IMR-90 (cell line): ENCODE results near the gene ITGAE. TPM values are rescaled to one million over a fixed set of nuclear protein-coding genes. Genes with fewer than 3 reads are reported as not detected.

ENCODE experiments used
- ATAC-seq: fragments of 200-7000 bp; cut with Tn5 transposase; 2 replicates; pipeline ENCODE4 v1.9.1; 2020; ENCODE audit warnings: low read depth, mild to moderate bottlenecking, moderate library complexity
- BruUV-seq: library from RNA; stranded (reverse); fragments of 400-500 nt; replicated peaks from 2 replicates; lab custom pipeline; 2021; lab: Mats Ljungman, UMichigan
- CTCF ChIA-PET: fragments of 300-600 bp; formaldehyde crosslinking; extraction: SDS; loops from one replicate; lab custom pipeline; 2021; ENCODE audit warnings: antibody characterized with exemption; lab: Yijun Ruan, JAX
- POLR2A ChIA-PET: fragments of 300-600 bp; sonication (Branson Sonifier 250); formaldehyde crosslinking; loops from one replicate; lab custom pipeline; 2022; ENCODE audit warnings: antibody characterized with exemption; ENCODE audit not compliant: unreplicated experiment; lab: Charles Lee
- DNase-seq: peaks from one replicate; pipeline ENCODE4 v3.0.0; 2013
- H2AFZ ChIP-seq: replicated peaks from 2 replicates; pipeline ENCODE3; 2013; ENCODE audit warnings: low read length, mild to moderate bottlenecking; ENCODE audit not compliant: poor library complexity
- H2AK5ac ChIP-seq: 2 replicates; pipeline ENCODE4 v1.6.1; 2013; ENCODE audit warnings: low read depth, low read length, inconsistent platforms
- H2AK9ac ChIP-seq: replicated peaks from 2 replicates; pipeline ENCODE3; 2013; ENCODE audit warnings: mild to moderate bottlenecking, low read depth, low read length, moderate library complexity; ENCODE audit not compliant: poor library complexity
- H2BK120ac ChIP-seq: 2 replicates; pipeline ENCODE4 v1.6.1; 2013; ENCODE audit warnings: low read depth, low read length, inconsistent platforms
- H2BK15ac ChIP-seq: 3 replicates; pipeline ENCODE4 v1.6.1; 2013; ENCODE audit warnings: low read depth, low read length, inconsistent platforms
- H2BK20ac ChIP-seq: 2 replicates; pipeline ENCODE4 v1.6.1; 2013; ENCODE audit warnings: low read depth, mild to moderate bottlenecking, inconsistent platforms, low read length, moderate library complexity
- H2BK5ac ChIP-seq: 2 replicates; pipeline ENCODE4 v1.6.1; 2013; ENCODE audit warnings: mild to moderate bottlenecking, low read depth, low read length, inconsistent platforms; ENCODE audit not compliant: poor library complexity, severe bottlenecking
- H3K14ac ChIP-seq: replicated peaks from 2 replicates; pipeline ENCODE4 v1.6.1; 2013; ENCODE audit warnings: low read depth, low read length, inconsistent platforms
- H3K18ac ChIP-seq: 2 replicates; pipeline ENCODE4 v1.6.1; 2013; ENCODE audit warnings: low read depth, low read length, control low read depth
- H3K23ac ChIP-seq: 2 replicates; pipeline ENCODE4 v1.6.1; 2013; ENCODE audit warnings: low read depth, low read length, inconsistent platforms
- H3K27ac ChIP-seq: 2 replicates; pipeline ENCODE4 v1.5.1; 2013; ENCODE audit warnings: mild to moderate bottlenecking, control low read depth, low read length; ENCODE audit not compliant: insufficient read depth
- H3K27me3 ChIP-seq: 2 replicates; pipeline ENCODE4 v1.6.1; 2013; ENCODE audit warnings: low read length; ENCODE audit not compliant: control insufficient read depth, insufficient read depth
- H3K36me3 ChIP-seq: 2 replicates; pipeline ENCODE4 v1.6.1; 2013; ENCODE audit warnings: low read length, mixed read lengths; ENCODE audit not compliant: control insufficient read depth, insufficient read depth
- H3K4ac ChIP-seq: 2 replicates; pipeline ENCODE4 v1.6.1; 2013; ENCODE audit warnings: low read depth, low read length, inconsistent platforms
- H3K4me1 ChIP-seq: 2 replicates; pipeline ENCODE4 v1.6.1; 2013; ENCODE audit warnings: low read length, mixed read lengths; ENCODE audit not compliant: control insufficient read depth, insufficient read depth
- H3K4me2 ChIP-seq: 2 replicates; pipeline ENCODE4 v1.6.1; 2013; ENCODE audit warnings: low read depth, mild to moderate bottlenecking, control low read depth, low read length, moderate library complexity
- H3K4me3 ChIP-seq: 2 replicates; pipeline ENCODE4 v1.5.1; 2013; ENCODE audit warnings: low read depth, mild to moderate bottlenecking, control low read depth, low read length, moderate library complexity; ENCODE audit not compliant: insufficient read depth
- H3K56ac ChIP-seq: 2 replicates; pipeline ENCODE4 v1.6.1; 2013; ENCODE audit warnings: low read length, inconsistent platforms; ENCODE audit not compliant: insufficient read depth; ENCODE audit errors: extremely low read depth
- H3K79me1 ChIP-seq, 2 experiments: 2 replicates each; pipeline ENCODE4 v1.6.1; 2013; ENCODE audit warnings: low read length in 2 of 2, inconsistent platforms in 1 of 2, low read depth in 1 of 2
- H3K9ac ChIP-seq: 2 replicates; pipeline ENCODE4 v1.6.1; 2013; ENCODE audit warnings: low read depth, low read length, control low read depth
- H3K9me1 ChIP-seq: 2 replicates; pipeline ENCODE4 v1.6.1; 2013; ENCODE audit warnings: low read length, inconsistent platforms; ENCODE audit not compliant: insufficient read depth
- H3K9me3 ChIP-seq: 2 replicates; pipeline ENCODE4 v1.6.1; 2013; ENCODE audit warnings: low read length; ENCODE audit not compliant: control insufficient read depth, insufficient read depth
- H4K20me1 ChIP-seq: 2 replicates; pipeline ENCODE4 v1.6.1; 2013; ENCODE audit warnings: low read length, inconsistent platforms; ENCODE audit not compliant: insufficient read depth
- H4K5ac ChIP-seq: 2 replicates; pipeline ENCODE4 v1.6.1; 2013; ENCODE audit warnings: mild to moderate bottlenecking, low read depth, low read length, control low read depth
- H4K8ac ChIP-seq, 2 experiments: 2 replicates each; pipeline ENCODE4 v1.6.1; 2013; ENCODE audit warnings: low read depth in 2 of 2, low read length in 2 of 2, control low read depth in 1 of 2, inconsistent platforms in 1 of 2
- H4K91ac ChIP-seq: 2 replicates; pipeline ENCODE4 v1.6.1; 2013; ENCODE audit warnings: low read depth, low read length, inconsistent platforms; ENCODE audit not compliant: insufficient read depth
- BHLHE40 ChIP-seq: fragments of 150-350 bp; IDR thresholded peaks from 2 replicates; pipeline ENCODE4 v1.6.1; 2016; ENCODE audit warnings: mild to moderate bottlenecking, low read depth, low read length
- CEBPB ChIP-seq: IDR thresholded peaks from 2 replicates; pipeline ENCODE4 v1.6.1; 2012; ENCODE audit warnings: low read depth, low read length, improper control_type of control experiment
- CHD1 ChIP-seq: IDR thresholded peaks from 2 replicates; pipeline ENCODE4 v1.6.1; 2012; ENCODE audit warnings: low read depth, low read length, improper control_type of control experiment
- CTCF ChIP-seq: conservative IDR thresholded peaks from 2 replicates; pipeline ENCODE4 v1.5.1; 2012; ENCODE audit warnings: mild to moderate bottlenecking, low read depth, low read length, improper control_type of control experiment
- ELK1 ChIP-seq: fragments of 150-350 bp; IDR thresholded peaks from 2 replicates; pipeline ENCODE4 v1.6.1; 2016; ENCODE audit warnings: low read depth, mild to moderate bottlenecking, low read length, moderate library complexity, borderline replicate concordance
- FOS ChIP-seq: fragments of 150-350 bp; IDR thresholded peaks from 2 replicates; pipeline ENCODE4 v1.6.1; 2016; ENCODE audit warnings: low read depth, low read length
- MAFK ChIP-seq: IDR thresholded peaks from 2 replicates; pipeline ENCODE4 v1.6.1; 2012; ENCODE audit warnings: low read depth, low read length, improper control_type of control experiment
- MAZ ChIP-seq: IDR thresholded peaks from 2 replicates; pipeline ENCODE4 v1.6.1; 2012; ENCODE audit warnings: low read depth, mild to moderate bottlenecking, low read length, improper control_type of control experiment, moderate library complexity, borderline replicate concordance
- MXI1 ChIP-seq: IDR thresholded peaks from 2 replicates; pipeline ENCODE4 v1.6.1; 2012; ENCODE audit warnings: low read depth, mild to moderate bottlenecking, low read length, moderate library complexity, borderline replicate concordance
- NFE2L2 ChIP-seq: fragments of 150-350 bp; IDR thresholded peaks from 2 replicates; pipeline ENCODE4 v1.6.1; 2016; ENCODE audit warnings: low read depth, mild to moderate bottlenecking, low read length
- POLR2A ChIP-seq: IDR thresholded peaks from 2 replicates; pipeline ENCODE4 v1.6.1; 2012; ENCODE audit warnings: mild to moderate bottlenecking, low read depth, low read length
- RAD21 ChIP-seq: IDR thresholded peaks from 2 replicates; pipeline ENCODE4 v1.6.1; 2012; ENCODE audit warnings: low read length, improper control_type of control experiment
- RCOR1 ChIP-seq: IDR thresholded peaks from 2 replicates; pipeline ENCODE4 v1.6.1; 2012; ENCODE audit warnings: mild to moderate bottlenecking, low read length, improper control_type of control experiment; ENCODE audit not compliant: insufficient replicate concordance
- RFX5 ChIP-seq: IDR thresholded peaks from 2 replicates; pipeline ENCODE4 v1.8.0; 2012; ENCODE audit warnings: low read depth, mild to moderate bottlenecking, low read length, moderate library complexity
- SMC3 ChIP-seq: fragments of 150-350 bp; IDR thresholded peaks from 2 replicates; pipeline ENCODE4 v1.6.1; 2016; ENCODE audit warnings: low read depth, mild to moderate bottlenecking, antibody characterized with exemption, low read length, moderate library complexity
- USF2 ChIP-seq: fragments of 150-350 bp; IDR thresholded peaks from 2 replicates; pipeline ENCODE4 v1.6.1; 2017; ENCODE audit warnings: mild to moderate bottlenecking, antibody characterized with exemption, low read length, low read depth
- dilution Hi-C: fragments of 300-500 bp; cut with HindIII; formaldehyde crosslinking; loops from one replicate; pipeline ENCODE4 v1.14.3; 2018; ENCODE audit warnings: low sequenced_read_pairs; ENCODE audit not compliant: unreplicated experiment
- in situ Hi-C: fragments of 300-500 bp; cut with MboI; formaldehyde crosslinking; loops from 3 replicates; pipeline ENCODE4 v1.14.3; 2019; ENCODE audit warnings: low sequenced_read_pairs, inconsistent platforms, mixed read lengths
- intact Hi-C: fragments of 100-400 bp; cut with micrococcal nuclease; formaldehyde crosslinking; loops from 2 replicates; pipeline ENCODE4 v1.10.0; 2022
- polyA plus RNA-seq, 3 experiments: library from polyadenylated mRNA; depleted of rRNA; stranded (reverse); fragments of >200 nt; gene quantifications; 2 replicates each; pipeline ENCODE4 v1.2.3, GENCODE V29; 2012; ENCODE audit warnings: low replicate concordance in 1 of 3
- total RNA-seq: library from RNA; depleted of rRNA; stranded (reverse); fragments of >200 nt; gene quantifications from 2 replicates; pipeline ENCODE4 v1.2.3, GENCODE V29; 2012

ITGAE gene
- total and polyA plus RNA-seq, 2 of the 4 experiments (the other 2 are of a cell fraction) = 54.1 to 60.8 TPM

- Histone ChIP-seq H3K56ac (no peak overlapping the region; the same call in 1 of the 2 replicates), H3K23ac (no peak overlapping the region), H2AK9ac (no peak overlapping the region), H3K27me3 (no peaks in the 10 kb centered on the region), H3K4me3 (no peak overlapping the region), H3K9me1 (peaks cover 7% of the 10 kb centered on the region), H4K8ac (0 out of 4 replicates have a peak overlapping the region, but pooled peaks of 1 of the 2 experiments have one; percentile 35), H2BK5ac (peak overlapping the region; percentile 95), H3K9me3 (no peaks in the 10 kb centered on the region), H2BK120ac (peak overlapping the region; percentile 3), H4K5ac (no peak overlapping the region), H3K4ac (no peak overlapping the region), H3K36me3 (peaks cover 29% of the 10 kb centered on the region), H2BK15ac (no peak overlapping the region), H3K18ac (peak overlapping the region; percentile 57; the same call in 1 of the 2 replicates), H3K9ac (no peak overlapping the region), H3K79me1 (peaks cover 12 to 48% of the 10 kb centered on the region in 2 experiments), H2BK20ac (no peak overlapping the region), H4K91ac (no peak overlapping the region), H4K20me1 (peaks cover 16% of the 10 kb centered on the region), H3K27ac (peak overlapping the region; percentile 69; the same call in 1 of the 2 replicates), H2AK5ac (peak overlapping the region; percentile 81; the same call in 1 of the 2 replicates), H3K4me2 (peak overlapping the region; percentile 44; the same call in 1 of the 2 replicates), H3K14ac (no peak overlapping the region), H2AFZ (no peak overlapping the region), H3K4me1 (peaks cover 18% of the 10 kb centered on the region)
- in situ Hi-C loops = no loop called here
- BruUV-seq = no TSS peak
- ChIA-PET CTCF (interaction anchor here (0.6 to 1.0 kb wide), 2 partner anchors 15 to 18 kb away, joined by 3 read pairs; no protein-coding TSS in a partner anchor), POLR2A (no interaction called here)
- ATAC-seq = peak; percentile 21
- dilution Hi-C loops = no loop called here
- intact Hi-C loops = no loop called here
- no peak for TF ChIP-seq RAD21
- no peak for TF ChIP-seq CHD1
- TF ChIP-seq MAFK = no peak
- no peak for TF ChIP-seq SMC3
- TF ChIP-seq ELK1 = no peak
- TF ChIP-seq FOS = no peak
- no peak for TF ChIP-seq RCOR1
- no peak for TF ChIP-seq MXI1
- TF ChIP-seq NFE2L2 = no peak
- no peak for TF ChIP-seq BHLHE40
- TF ChIP-seq CTCF = no peak
- TF ChIP-seq CEBPB = no peak
- TF ChIP-seq MAZ = no peak
- no peak for TF ChIP-seq POLR2A
- no peak for TF ChIP-seq RFX5
- no peak for TF ChIP-seq USF2
- peak; percentile 33 for DNase-seq
Observed at GRCh38 chr17:3719265-3719664, 81.7 kb downstream of the ITGAE start.
